ENCODE results near the gene SLC44A1. TPM values are rescaled to one million over a fixed set of nuclear protein-coding genes. Genes with fewer than 3 reads are reported as not detected.

Gene SLC44A1
- total RNA-seq, 2 experiments from 2014 or later: 26.6 to 71.6 TPM

GRCh38 chr9:105233873-105234272 is 10.6 kb upstream of the SLC44A1 start:
- no peaks in the 10 kb centered on the region for H3K9me2 ChIP-seq (ENCODE audit: insufficient read depth, low read length)
- TF ChIP-seq EZH2phosphoT487 (IDR thresholded peaks at IDR 0.05; ENCODE audit: borderline replicate concordance, low read depth, low read length): no peak
- TF ChIP-seq, protein P1, sequence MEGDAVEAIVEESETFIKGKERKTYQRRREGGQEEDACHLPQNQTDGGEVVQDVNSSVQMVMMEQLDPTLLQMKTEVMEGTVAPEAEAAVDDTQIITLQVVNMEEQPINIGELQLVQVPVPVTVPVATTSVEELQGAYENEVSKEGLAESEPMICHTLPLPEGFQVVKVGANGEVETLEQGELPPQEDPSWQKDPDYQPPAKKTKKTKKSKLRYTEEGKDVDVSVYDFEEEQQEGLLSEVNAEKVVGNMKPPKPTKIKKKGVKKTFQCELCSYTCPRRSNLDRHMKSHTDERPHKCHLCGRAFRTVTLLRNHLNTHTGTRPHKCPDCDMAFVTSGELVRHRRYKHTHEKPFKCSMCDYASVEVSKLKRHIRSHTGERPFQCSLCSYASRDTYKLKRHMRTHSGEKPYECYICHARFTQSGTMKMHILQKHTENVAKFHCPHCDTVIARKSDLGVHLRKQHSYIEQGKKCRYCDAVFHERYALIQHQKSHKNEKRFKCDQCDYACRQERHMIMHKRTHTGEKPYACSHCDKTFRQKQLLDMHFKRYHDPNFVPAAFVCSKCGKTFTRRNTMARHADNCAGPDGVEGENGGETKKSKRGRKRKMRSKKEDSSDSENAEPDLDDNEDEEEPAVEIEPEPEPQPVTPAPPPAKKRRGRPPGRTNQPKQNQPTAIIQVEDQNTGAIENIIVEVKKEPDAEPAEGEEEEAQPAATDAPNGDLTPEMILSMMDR (conservative IDR thresholded peaks at IDR 0.05; ENCODE audit: low read length): no peak
- BruUV-seq (replicated peaks): no TSS peak
- intact Hi-C loops (cut with micrococcal nuclease; ENCODE audit: unreplicated experiment): no loop called here
- H4K20me1 ChIP-seq (ENCODE audit: insufficient read depth, low read length): no peaks in the 10 kb centered on the region
- no peaks in the 10 kb centered on the region for H3K9me3 ChIP-seq (ENCODE audit: low read length)
- ChIA-PET POLR2A (interaction anchor here (1.1 kb wide), 1 partner anchor 56 kb away, joined by 3 read pairs; no protein-coding TSS in a partner anchor), CTCF (ENCODE audit: unreplicated experiment) (no interaction called here)
- H3K27ac ChIP-seq (ENCODE audit: low read depth, low read length, poor library complexity, severe bottlenecking): no peak overlapping the region
- H3K4me3 ChIP-seq (ENCODE audit: low read depth, low read length, poor library complexity, severe bottlenecking): no peak overlapping the region
- no peak overlapping the region for H2AFZ ChIP-seq (ENCODE audit: low read length)
- H3K4me2 ChIP-seq (ENCODE audit: low read length): no peak overlapping the region
- no peaks in the 10 kb centered on the region for H3K79me2 ChIP-seq (ENCODE audit: insufficient read depth, low read depth, low read length)
- H3K36me3 ChIP-seq (ENCODE audit: insufficient read depth, low read length): no peaks in the 10 kb centered on the region
- H3K4me1 ChIP-seq (ENCODE audit: insufficient read depth, low read length, poor library complexity, severe bottlenecking): no peaks in the 10 kb centered on the region
- DNase-seq (ENCODE audit: low spot score): no peak

- BruUV-seq (replicated peaks): no TSS peak
- TF ChIP-seq EZH2phosphoT487 (IDR thresholded peaks at IDR 0.05; ENCODE audit: borderline replicate concordance, low read depth, low read length): no peak
- TF ChIP-seq, protein P1 (conservative IDR thresholded peaks at IDR 0.05; ENCODE audit: low read length): no peak
- CTCF ChIA-PET (ENCODE audit: unreplicated experiment): no interaction called here
These were observed 8.2 kb upstream of the SLC44A1 start for GRCh38 chr9:105236261-105236660.

DNA sequence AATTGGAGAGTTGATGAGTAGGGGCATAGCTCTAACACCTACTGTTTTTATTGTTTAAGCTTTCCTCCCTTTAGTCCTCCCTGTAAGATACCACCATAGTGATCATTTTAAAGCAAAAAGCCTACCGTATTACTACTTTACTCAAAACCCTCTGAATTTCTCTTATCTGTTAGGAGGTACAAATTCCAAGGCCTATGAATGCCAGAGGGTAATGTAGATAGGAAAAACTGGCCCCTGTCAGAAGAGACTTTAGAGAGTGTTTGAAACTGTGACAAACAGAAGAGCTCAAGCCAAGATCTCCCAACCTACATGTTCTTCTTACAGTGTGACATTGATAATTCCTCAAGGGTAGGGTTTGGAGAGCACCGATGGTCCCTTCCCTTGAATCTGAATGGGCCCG is 7.2 kb upstream of the SLC44A1 start:
- Histone ChIP-seq H2AFZ (ENCODE audit: low read length) (no peak overlapping the region), H3K4me1 (ENCODE audit: insufficient read depth, low read length, poor library complexity, severe bottlenecking) (peaks cover 3% of the 10 kb centered on the region), H3K9me3 (ENCODE audit: low read length) (no peaks in the 10 kb centered on the region), H3K4me2 (ENCODE audit: low read length) (no peak overlapping the region), H3K9me2 (ENCODE audit: insufficient read depth, low read length) (no peaks in the 10 kb centered on the region), H3K36me3 (ENCODE audit: insufficient read depth, low read length) (no peaks in the 10 kb centered on the region), H3K4me3 (ENCODE audit: low read depth, low read length, poor library complexity, severe bottlenecking) (no peak overlapping the region), H4K20me1 (ENCODE audit: insufficient read depth, low read length) (no peaks in the 10 kb centered on the region), H3K79me2 (ENCODE audit: insufficient read depth, low read depth, low read length) (no peaks in the 10 kb centered on the region), H3K27ac (ENCODE audit: low read depth, low read length, poor library complexity, severe bottlenecking) (no peak overlapping the region)
- CTCF ChIA-PET (ENCODE audit: unreplicated experiment): no interaction called here
- no TSS peak for BruUV-seq (replicated peaks)
- intact Hi-C loops (cut with micrococcal nuclease; ENCODE audit: unreplicated experiment): no loop called here
- POLR2A ChIA-PET: interaction anchor here (0.6 to 1.6 kb wide), 2 partner anchors 9 to 133 kb away, joined by 3 to 8 read pairs; no protein-coding TSS in a partner anchor
- TF ChIP-seq EZH2phosphoT487 (IDR thresholded peaks at IDR 0.05; ENCODE audit: borderline replicate concordance, low read depth, low read length): no peak
- TF ChIP-seq, protein P1 (conservative IDR thresholded peaks at IDR 0.05; ENCODE audit: low read length): no peak
- no peak for DNase-seq (ENCODE audit: low spot score)

More at GRCh38 chr9:105236261-105236660, 8.2 kb upstream of the SLC44A1 start:
- Histone ChIP-seq H3K4me3 (ENCODE audit: low read depth, low read length, poor library complexity, severe bottlenecking) (no peak overlapping the region), H3K9me2 (ENCODE audit: insufficient read depth, low read length) (no peaks in the 10 kb centered on the region), H3K36me3 (ENCODE audit: insufficient read depth, low read length) (no peaks in the 10 kb centered on the region), H3K4me1 (ENCODE audit: insufficient read depth, low read length, poor library complexity, severe bottlenecking) (no peaks in the 10 kb centered on the region), H3K79me2 (ENCODE audit: insufficient read depth, low read depth, low read length) (no peaks in the 10 kb centered on the region), H2AFZ (ENCODE audit: low read length) (no peak overlapping the region), H3K4me2 (ENCODE audit: low read length) (no peak overlapping the region), H4K20me1 (ENCODE audit: insufficient read depth, low read length) (no peaks in the 10 kb centered on the region), H3K9me3 (ENCODE audit: low read length) (no peaks in the 10 kb centered on the region), H3K27ac (ENCODE audit: low read depth, low read length, poor library complexity, severe bottlenecking) (no peak overlapping the region)
- POLR2A ChIA-PET: interaction anchor here (0.6 kb wide), 1 partner anchor 163 kb away, joined by 8 read pairs; no protein-coding TSS in a partner anchor
- DNase-seq (ENCODE audit: low spot score): no peak
- intact Hi-C loops (cut with micrococcal nuclease; ENCODE audit: unreplicated experiment): no loop called here

Data from OCI-LY7 (cell line).